GM21360 (cell line): ENCODE measurements around the gene CDK14.

ENCODE experiments used
- ATAC-seq: cut with Tn5 transposase; IDR thresholded peaks from one replicate; pipeline ENCODE4 v1.9.1; 2021; ENCODE audit warnings: mild to moderate bottlenecking, moderate library complexity; ENCODE audit not compliant: unreplicated experiment

The CDK14 gene

DNA sequence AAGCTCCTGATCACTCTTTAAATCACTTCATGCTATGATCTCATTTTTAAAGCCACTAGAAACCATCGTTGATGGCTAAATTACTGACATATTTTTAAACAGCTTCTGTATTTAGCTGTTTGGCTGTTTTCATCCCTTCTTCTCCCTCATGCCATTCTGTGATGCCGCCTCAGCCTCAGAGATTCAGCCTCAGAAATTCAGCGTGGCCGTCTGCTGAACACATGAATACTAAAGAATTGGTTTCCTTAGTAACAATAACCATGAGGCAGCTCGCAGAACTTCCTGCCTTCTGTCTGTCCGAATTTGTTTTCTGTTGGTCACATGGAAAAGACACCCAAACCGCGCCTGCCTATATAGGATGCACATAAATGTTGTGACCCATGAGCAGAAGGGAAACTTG lies 637.1 kb downstream of the CDK14 start:
- no peak for ATAC-seq

GRCh38 chr7:91235211-91235832 lies 639.2 kb downstream of the CDK14 start:
- ATAC-seq, result no peak

GRCh38 chr7:91239171-91239604 lies 643.1 kb downstream of the CDK14 start:
- ATAC-seq, result no peak

- no peak for ATAC-seq
Measured at GRCh38 chr7:91239772-91240171, 643.7 kb downstream of the CDK14 start.

GRCh38 chr7:91240376-91240941 lies 644.3 kb downstream of the CDK14 start:
- ATAC-seq, result no peak

- no peak for ATAC-seq
Measured at GRCh38 chr7:91242097-91242844, 646.1 kb downstream of the CDK14 start.

GRCh38 chr7:91243591-91244301 lies 647.6 kb downstream of the CDK14 start:
- ATAC-seq, result no peak

DNA sequence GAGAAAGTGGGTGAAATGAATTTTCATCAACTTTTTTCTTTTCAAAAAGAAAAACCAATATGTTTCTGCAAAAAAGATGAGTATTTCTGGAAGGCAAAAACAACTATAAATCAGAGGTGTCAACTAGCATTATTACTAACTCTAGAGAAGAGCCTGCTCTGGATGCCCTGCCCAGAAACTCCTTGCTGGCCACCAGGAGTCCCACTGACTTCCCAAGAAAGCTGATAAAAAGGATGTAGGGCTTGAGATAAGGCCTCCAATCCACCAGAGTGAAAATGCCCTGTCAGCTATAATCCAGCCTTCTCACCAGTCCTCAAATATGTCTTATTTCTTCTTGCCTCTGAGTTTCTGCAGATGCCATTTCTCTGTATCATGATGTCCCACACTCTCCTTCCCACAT lies 651.4 kb downstream of the CDK14 start:
- ATAC-seq, result no peak

GRCh38 chr7:91248996-91249395 lies 652.9 kb downstream of the CDK14 start:
- ATAC-seq, result no peak

DNA sequence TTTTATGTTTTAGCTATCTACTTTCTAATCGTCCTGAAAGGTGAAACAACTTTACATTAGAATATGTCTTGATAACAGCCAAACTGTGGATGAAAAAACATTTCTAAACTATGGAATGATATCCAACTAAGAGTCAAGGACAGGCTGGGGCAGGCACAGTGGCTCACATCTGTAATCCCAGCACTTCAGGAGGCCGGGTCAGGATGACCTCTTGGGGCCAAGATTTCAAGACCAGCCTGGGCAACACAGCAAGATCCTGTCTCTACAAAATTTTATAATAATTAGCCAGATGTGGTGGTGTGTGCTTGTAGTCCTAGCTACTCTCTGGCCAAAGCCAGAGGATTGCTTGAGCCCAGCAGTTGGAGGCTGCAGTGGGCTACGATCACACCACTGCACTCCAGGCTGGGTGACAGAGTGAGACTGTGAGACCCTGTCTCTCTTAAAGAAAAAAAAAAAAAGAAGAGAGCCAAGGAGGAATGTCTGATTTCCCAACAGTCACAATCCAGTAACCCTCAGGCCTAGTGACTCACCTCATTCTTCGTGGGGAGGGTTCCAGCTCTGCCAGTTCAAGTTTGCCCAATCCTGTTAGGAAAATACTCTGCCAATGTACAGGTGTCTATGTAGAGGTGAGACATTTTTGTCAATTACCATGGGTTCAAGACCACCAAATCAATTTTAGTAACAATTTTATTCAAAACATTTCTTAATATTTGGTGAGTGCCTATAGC lies 653.5 kb downstream of the CDK14 start:
- no peak for ATAC-seq

- no peak for ATAC-seq
Measured at GRCh38 chr7:91250706-91251105, 654.6 kb downstream of the CDK14 start.

DNA sequence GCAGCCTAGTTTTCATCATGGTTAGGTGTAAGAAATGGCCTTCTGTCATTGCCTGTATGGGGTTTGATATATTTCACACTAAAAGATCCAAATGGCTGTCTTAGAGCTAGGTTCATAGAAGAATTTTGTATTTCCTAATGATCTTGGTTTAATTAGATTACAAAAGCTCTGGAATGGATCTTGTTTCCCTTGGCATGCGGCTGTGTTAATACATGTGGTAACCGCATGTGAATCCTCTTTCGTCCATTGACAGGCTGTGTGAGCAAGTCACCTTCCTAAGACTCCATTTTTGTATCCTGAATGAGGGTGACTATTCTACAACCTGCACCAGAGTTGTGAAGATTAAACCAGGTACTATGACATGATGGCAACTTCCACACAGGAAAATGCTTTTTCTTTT lies 655.8 kb downstream of the CDK14 start:
- no peak for ATAC-seq
